HG02885 (cell line): ENCODE results near the gene TAS2R14.

Experiments used
- ATAC-seq: cut with Tn5 transposase; IDR thresholded peaks from one replicate; pipeline ENCODE4 v1.9.1; 2021; ENCODE audit warnings: mild to moderate bottlenecking; ENCODE audit not compliant: unreplicated experiment, poor library complexity

Gene TAS2R14, protein sequence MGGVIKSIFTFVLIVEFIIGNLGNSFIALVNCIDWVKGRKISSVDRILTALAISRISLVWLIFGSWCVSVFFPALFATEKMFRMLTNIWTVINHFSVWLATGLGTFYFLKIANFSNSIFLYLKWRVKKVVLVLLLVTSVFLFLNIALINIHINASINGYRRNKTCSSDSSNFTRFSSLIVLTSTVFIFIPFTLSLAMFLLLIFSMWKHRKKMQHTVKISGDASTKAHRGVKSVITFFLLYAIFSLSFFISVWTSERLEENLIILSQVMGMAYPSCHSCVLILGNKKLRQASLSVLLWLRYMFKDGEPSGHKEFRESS

DNA sequence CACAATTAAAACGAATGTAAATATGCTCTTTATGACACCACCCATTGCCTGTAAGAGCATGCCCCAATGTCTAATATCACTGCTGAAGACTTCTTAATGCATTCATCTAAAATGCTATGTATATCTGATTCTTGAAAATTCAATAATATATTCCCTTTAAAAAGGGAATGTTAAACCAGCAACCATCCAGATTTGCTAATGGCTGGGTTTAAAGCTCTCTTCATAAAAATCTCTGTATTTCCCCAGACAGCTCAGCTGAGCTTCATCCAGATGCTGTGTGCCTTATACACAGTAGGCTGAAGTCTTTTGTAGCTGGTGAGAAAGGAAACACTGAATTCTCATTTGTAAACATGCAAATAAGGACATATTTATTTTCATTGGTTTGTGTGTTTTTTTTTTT, at the start of gene TAS2R14:
Gene TAS2R14 (minus strand): TSS at position 101 of the 400 bp plus-strand sequence. CDS start 56 bp downstream, at position 45.
- no peak for ATAC-seq

DNA sequence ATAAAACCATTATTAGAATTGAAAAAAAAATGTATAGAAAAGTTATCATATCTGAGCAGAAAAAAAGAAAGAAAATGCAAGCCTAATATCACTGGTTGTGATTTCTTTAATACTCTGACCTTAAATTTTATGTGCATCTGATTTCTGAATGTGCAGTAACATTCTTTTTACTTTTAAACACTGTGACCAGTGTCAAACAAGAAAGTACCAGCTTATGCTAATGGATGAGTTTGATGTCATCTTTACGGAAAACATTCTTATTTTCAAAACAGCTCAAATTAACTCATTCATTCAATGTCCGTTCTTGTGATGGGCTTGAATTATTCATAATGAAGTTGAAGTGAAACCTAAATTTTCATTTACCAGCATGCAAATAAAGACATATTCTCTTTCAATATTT, 47.7 kb upstream of the TAS2R14 start, which contains the start of gene TAS2R50:
Gene TAS2R50 (minus strand): TSS at position 101 of the 400 bp plus-strand sequence. CDS start 52 bp downstream, at position 49.
- ATAC-seq = no peak

DNA sequence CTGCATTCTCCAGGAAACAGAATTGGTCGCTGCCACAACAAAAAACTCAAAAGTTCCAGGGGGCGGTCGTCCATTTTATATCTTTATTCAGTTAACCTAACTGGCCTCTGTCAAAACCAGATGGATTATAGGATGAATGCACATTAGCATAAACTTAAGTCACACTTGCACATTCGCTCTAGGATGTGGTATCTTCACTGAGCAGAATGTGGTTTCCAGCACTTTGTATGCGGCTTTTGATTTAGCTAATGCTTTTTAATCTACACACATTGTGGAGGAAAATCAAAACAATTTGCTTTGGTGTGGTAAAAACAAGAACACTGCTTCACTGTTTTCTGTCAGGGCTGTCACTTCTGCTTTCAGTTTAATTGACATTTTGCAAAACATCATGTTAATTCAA, 43.2 kb upstream of the TAS2R14 start:
- no peak for ATAC-seq

DNA sequence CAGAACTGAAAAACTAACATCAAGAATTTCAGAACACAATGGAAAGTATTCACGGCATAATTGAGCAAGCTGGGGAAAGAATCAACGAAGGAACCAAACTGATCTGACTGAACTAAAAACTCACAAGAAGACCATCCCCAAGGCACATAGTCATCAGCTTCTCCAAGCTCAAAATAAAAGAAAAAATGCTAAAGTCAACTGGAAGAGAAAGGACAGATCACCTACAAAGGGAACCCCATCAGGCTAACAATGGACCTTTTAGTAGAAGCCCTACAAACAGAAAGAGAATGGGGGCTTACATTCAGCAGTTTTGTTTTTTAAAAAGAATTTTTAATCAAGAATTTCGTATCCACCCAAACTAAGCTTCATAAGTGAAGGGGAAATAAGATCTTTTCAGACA, 35.9 kb upstream of the TAS2R14 start:
- ATAC-seq = no peak

DNA sequence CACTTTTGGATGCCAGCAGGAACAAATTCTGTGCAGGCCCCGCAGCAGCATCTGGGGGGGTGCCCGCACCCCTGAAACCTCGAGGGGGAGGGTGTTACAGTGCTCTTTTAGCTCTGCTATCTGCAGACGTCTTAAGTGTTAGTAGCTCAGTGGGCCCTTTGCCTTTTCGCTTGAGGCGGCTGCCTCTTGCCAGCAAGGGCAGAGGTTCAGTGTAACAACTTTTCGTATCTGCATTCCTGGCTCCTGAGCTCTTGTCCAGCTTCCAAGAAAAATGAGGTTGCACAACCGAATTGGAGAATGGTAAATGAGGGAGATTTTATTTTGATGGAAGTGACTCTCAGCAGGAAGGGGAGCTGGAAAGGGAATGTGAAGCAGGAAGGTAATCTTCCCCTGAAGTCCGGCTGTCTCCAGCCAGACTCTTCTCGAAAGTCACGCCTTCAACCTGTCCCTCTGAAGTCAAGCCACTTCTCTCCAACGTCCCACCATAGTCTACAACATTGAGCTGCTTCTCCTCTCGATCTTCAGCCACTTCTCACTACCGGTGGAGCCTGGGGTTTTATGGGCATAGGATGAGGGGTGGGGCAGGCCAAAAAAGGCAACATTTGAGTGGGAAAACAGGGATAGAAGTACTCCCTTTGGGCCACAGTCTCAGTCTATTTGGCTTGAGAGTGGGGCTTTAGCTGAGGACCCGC, 29.8 kb upstream of the TAS2R14 start:
- ATAC-seq = no peak

DNA sequence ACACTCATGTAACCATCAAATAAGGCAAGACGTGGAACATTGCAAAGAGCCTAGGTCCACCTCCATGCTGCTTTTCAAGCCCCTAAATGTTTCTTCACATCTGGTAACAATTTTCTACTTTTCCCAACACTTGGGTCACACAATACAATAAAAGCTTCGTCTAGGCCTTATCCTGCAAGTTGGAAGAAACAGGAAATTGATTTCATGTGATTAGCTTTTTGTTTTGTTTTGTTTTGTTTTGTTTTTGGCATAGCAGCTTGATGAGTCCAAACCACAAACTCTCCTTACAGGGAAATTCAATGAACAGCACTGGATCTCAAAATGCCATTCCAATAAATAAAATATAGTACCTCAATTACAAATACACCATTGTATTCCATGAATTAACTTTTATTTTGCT, 28.3 kb upstream of the TAS2R14 start:
- no peak for ATAC-seq

DNA sequence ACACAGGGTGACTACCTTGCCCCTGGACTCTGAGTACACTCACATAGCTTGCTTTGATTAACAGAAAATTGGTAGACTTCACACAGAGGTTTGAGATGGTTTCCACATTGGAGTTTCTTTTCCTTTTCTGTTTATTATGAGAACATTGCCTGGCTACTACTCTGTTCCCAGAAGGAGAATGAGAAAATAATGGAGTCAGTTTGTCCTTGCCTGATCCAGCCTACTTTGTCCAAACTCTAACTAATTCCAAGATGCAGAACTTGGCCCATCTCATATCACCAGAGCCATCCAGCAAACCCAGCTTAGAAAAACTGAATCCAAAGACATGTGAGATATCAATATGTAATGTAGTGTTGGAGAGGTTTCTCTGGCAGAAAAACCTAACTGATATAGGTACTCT, 27.3 kb upstream of the TAS2R14 start:
- ATAC-seq = no peak

DNA sequence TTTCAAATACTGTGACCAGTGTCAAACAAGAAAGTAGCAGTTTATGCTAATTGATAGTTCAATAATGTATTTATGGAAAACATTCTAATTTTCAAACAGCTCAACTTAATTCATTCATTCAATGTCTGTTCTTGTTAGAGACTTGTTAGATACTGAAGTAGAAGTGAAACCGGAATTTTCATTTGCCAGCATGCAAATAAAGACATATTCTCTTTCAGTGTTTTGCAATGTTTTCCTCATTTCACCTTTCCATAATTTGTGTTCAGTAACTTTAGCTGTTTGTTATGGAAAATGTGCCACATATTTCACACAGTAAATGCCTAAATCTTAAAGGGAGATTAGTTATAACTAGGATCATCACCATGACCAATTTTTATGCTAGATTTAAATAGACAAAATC, 26.4 kb upstream of the TAS2R14 start:
- no peak for ATAC-seq

DNA sequence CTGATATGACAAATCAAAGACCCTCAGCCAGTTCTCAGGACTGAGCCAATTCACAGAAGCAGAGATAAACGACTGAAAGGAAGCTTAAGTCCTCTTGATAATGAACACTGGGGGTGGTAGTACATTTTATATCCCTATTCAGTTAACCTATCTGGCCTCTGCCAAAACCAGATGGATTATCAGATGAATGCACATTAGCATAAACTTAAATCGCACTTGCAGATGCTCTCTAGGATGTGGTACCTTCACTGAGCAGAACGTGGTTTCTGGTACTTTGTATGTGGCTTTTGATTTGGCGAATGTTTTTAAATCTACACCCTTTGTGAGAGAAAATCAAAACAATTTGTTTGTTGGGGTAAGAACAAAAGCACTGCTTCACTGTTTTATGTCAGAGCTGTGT, 21.1 kb upstream of the TAS2R14 start:
- ATAC-seq = no peak

DNA sequence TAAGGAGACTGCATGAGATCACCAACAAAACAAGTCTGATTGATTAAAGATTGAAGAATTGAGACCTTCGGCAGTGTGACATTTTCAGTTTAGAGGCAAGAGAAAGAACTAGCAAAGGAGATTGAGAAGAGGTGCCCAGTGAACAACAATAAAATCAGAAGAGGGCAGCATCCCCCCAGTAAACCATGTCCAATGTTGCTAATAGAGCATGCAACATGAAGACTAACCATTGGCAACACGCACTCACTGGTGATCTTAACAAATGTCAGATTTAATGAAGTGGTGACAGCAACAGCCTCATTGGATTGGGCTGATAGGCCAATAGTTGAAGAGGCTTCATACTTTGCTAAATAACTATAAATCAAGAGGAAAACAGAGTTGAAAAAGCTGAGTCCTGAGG, 20.7 kb upstream of the TAS2R14 start:
- ATAC-seq = no peak

DNA sequence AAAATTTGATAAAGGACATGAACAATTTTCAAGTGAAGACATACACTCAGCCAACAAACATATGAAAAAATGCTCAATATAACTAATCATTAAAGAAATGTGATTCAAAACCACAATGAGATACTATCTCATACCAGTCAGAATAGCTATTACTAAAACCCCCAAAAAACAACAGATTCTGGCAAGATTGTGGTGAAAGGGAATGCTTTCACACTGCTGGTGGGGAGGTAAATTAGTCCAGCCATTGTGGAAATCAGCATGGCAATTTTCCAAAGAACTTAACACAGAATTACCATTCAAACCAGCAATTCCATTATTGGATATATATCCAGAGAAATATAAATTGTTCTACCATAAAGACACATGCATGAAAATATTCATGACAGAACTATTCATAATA, 18.7 kb upstream of the TAS2R14 start:
- no peak for ATAC-seq

DNA sequence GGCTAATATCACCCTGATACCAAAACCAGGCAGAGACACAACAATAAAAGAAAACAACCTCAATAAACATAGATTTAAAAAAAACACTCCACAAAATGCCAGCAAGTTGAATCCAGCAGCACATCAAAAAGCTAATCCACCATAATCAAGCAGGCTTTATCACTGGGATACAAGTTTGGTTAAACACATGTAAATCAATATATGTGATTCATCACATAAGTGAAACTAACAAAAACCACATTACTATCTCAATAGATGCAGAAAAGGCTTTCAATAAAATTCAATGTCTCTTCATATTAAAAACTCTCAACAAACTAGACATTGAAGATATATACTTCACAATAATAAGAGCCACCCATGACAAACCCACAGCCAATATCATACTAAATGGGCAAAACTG, 17.0 kb upstream of the TAS2R14 start:
- ATAC-seq = no peak

DNA sequence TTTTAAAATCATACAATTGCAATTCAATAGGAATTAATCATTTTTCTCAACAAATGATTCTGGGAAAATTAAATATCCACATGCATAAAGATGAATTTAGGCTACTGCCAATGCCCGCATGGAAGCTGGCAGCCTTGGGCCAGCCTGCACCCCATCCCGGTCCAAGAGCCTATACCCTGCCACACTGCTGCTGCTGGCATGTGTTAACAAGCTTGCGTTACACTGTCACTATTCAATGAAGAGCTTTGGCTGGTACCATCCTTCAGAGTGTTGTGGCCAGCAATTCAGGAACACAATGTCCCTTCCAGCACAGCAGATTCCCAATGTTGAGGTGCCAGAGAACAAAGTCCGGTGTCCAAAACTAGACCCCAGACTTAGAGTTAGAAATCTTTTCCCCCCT, 13.6 kb upstream of the TAS2R14 start:
- ATAC-seq = no peak

DNA sequence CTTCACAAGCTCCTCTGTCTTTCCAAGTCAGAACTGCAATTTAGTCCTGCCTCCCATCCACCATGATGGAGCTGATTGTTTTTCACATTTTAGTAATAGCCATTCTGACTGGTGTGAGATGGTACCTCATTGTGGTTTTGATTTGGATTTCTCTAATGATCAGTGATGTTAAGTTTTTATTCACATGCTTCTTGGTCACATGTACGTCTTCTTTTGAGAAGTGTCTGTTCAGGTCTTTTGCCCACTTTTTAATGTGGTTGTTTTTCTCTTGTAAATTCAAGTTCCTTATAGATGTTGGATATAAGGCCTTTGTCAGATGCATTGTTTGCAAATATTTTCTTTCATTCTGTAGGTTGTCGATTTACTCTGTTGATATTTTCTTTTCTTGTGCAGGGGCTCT, 4.1 kb upstream of the TAS2R14 start:
- ATAC-seq = no peak

DNA sequence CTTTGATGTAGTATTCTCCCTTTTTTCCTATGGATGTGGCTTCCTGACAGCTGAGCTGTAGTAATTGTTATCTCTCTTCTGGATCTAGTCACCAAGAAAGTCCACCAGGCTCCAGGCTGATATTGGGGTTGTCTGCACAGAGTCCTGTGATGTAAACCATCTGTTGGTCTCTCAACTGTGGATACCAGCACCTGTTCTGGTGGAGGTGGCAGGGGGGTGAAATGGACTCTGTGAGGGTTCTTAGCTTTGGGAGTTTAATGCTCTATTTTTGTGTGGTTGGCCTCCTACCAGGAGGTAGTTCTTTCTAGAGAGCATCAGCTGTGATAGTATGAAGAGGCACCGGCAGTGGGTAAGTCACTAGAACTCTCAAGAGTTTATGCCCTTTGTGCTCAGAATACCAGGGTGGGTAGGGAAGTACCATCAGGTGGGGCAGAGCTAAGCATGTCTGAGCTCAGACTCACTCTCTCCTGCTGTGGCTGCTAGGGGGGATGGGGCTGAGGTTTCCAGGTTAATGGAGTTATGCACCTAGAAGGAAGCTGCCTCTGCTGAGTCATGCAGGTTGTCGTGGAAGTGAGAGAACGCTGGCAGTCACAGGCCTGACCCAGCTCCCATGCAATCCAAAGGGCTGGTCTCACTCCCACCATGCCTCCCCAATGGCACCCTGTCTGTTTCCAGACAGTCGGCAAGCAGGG, 3.0 kb upstream of the TAS2R14 start:
- no peak for ATAC-seq

DNA sequence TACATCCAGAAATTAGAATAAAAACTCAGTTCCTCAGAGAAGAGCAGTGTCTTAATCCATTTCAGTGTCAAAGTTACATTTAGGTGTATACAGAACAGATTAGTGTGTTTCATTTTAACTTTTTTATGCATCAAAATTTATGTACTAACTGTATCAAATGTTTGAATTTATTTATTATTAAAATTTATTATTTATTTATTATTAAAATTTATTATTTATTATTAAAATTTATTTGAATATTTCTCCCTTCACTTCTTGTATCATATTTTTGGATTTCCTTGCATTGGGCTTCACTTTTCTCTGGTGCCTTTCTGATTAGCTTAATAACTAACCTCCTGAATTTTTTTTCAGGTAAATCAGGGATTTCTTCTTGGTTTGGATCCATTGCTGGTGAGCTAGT, 2.3 kb upstream of the TAS2R14 start:
- no peak for ATAC-seq

DNA sequence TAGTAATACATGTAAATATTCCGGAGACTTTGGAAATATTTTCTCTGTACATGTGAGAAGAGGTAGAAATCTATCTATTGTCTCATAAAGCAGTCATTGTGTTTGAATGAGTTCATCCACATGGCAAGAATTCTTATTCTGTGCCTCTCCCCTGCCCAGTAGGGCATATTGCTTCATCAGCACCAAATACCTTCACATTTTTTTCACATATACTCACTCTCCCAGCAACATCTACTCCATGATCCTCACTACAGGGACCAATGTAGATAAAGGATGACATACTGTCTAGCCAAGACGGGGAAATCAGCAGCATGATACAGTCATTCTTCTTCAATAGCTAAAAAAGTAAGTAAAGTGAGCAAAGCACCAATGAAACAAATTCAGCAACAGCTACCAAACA, 1.3 kb upstream of the TAS2R14 start:
- ATAC-seq = no peak

DNA sequence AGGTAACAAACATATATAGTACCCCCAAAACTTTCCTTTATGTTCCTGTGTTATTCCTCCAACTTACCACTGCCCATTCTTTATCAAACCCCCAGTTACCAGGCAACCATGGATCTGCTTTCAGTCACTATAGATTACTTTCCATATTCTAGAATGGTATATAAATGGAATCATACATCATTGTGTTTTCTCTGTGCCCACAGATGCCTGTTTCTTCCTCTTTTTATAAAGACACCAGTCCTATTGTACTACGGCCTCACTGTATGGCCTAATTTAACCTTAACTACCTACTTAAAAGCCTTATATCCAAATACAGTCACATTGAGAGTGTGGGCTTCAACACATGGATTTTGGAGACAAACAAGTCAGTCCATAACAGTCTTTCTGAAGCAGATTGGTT, 2.6 kb downstream of the TAS2R14 start:
- no peak for ATAC-seq

DNA sequence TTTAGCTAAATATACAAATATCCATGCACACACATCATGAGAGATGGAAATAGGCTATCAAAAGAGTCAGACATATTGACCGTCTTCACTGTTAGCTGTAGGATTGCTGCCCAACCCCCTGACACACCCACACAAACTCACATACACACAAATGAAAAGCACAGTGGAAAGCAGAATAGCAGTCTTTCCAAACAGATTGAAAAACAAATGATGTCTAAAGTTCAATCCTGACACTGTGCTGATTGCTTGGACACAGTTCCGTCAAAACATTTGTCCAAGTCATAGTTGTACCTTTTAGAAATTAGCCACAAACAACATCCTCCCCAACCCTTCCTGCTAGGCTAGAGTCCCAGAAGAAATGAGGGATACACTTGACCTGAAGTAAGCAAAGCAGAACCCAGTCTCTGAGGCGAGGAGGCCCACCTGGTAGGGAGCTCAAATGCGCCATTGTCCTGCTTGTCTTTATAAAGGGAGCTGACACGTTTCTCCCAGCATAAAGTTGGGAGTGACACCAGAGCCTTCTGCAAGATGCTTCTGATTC, 10.2 kb downstream of the TAS2R14 start, which contains the start of gene PRH2:
Gene PRH2 (plus strand): TSS at position 491 of the 541 bp plus-strand sequence. CDS start 38 bp downstream, at position 529.
- ATAC-seq = no peak

DNA sequence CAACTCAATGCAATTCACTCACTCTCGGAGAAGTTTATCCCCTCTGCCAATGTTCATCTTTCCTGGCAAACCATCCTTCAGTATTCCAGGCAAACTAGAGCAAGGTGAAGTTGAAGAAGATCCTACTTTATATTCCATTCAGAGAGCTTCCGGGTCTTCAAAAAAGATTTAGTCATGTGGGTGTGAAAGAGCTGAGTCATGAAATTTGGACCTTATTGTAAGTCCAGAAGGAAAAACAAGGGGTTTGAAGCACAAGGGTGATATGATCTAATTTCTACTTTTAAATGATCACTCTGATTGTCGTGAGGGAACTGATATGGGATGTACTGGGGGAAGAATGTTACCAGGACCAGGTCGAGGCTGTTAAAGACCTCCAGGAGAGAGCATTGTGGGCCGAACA, 12.8 kb downstream of the TAS2R14 start:
- no peak for ATAC-seq

DNA sequence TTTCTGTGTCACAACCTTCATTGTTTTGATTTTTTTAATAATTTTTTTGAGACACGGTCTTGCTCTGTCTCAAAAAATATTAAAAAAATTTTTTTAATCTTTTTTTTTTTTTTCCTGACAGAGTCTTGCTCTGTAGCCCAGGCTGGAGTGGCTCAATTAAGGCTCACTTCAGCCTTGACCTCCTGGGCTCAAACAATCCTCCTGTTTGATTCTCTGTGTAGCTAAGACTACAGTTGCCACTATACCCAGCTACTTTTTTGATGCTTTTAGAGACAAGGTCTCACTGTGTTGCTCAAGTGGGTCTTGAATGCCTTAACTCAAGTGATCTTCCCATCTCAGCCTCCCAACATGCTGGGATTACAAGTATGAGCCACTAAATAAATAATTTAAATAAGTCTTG, 19.3 kb downstream of the TAS2R14 start:
- ATAC-seq = no peak
